K562 (cell line): ENCODE data around the gene CEP20. TPM values are rescaled to one million over a fixed set of nuclear protein-coding genes. Genes with fewer than 3 reads are reported as not detected.

Experiments used
- ARID2 ChIP-seq: fragments of 450-650 bp; IDR thresholded peaks from 2 replicates; pipeline ENCODE4 v1.6.1; 2017; ENCODE audit warnings: antibody characterized with exemption, mild to moderate bottlenecking
- BRCA1 ChIP-seq, 2 experiments: fragments of 450-650 bp in 1 of 2; sonication (generic) in 1 of 2; formaldehyde crosslinking in 1 of 2; IDR thresholded peaks; 2 replicates each; pipeline versions ENCODE4 v1.5.0 to v1.6.1; 2017 to 2020; ENCODE audit warnings: mild to moderate bottlenecking in 1 of 2, missing genetic modification reagents in 1 of 2
- C11orf30 ChIP-seq: fragments of 450-650 bp; IDR thresholded peaks from 2 replicates; pipeline ENCODE4 v1.6.1; 2016; ENCODE audit warnings: low read depth, mild to moderate bottlenecking
- CREB3L1 ChIP-seq: fragments of 450-650 bp; IDR thresholded peaks from 2 replicates; pipeline ENCODE4 v1.6.1; 2014; ENCODE audit warnings: low read depth, mild to moderate bottlenecking, moderate library complexity, borderline replicate concordance
- HDGF ChIP-seq: fragments of 450-650 bp; IDR thresholded peaks from 2 replicates; pipeline ENCODE4 v1.6.1; 2016
- MCM5 ChIP-seq: fragments of 450-650 bp; IDR thresholded peaks from 2 replicates; pipeline ENCODE4 v1.6.1; 2016; ENCODE audit warnings: low read depth
- MTA2 ChIP-seq: fragments of 450-650 bp; IDR thresholded peaks from 2 replicates; pipeline ENCODE4 v1.6.1; 2016; ENCODE audit warnings: low read depth
- POLR2A ChIP-seq: fragments of 450-650 bp; conservative IDR thresholded peaks from 2 replicates; pipeline ENCODE4 v1.6.1; 2016
- POLR3G ChIP-seq: IDR thresholded peaks from 2 replicates; pipeline ENCODE4 v1.6.1; 2011; ENCODE audit not compliant: insufficient read length, insufficient replicate concordance; ENCODE audit errors: extremely low read depth
- PTRF ChIP-seq: fragments of 450-650 bp; IDR thresholded peaks from 2 replicates; pipeline ENCODE4 v1.6.1; 2016; ENCODE audit warnings: mild to moderate bottlenecking, missing genetic modification characterization, missing compliant biosample characterization
- SNIP1 ChIP-seq: fragments of 450-650 bp; IDR thresholded peaks from 2 replicates; pipeline ENCODE4 v1.7.1; 2017; ENCODE audit warnings: low read depth, mild to moderate bottlenecking
- SRSF7 ChIP-seq: fragments of 200-400 bp; formaldehyde crosslinking; optimal IDR thresholded peaks from 2 replicates; pipeline ENCODE3; 2017; ENCODE audit warnings: mild to moderate bottlenecking, low read depth, low read length
- TRIM28 ChIP-seq: fragments of 450-650 bp; IDR thresholded peaks from 2 replicates; pipeline ENCODE4 v1.6.1; 2017
- U2AF1 ChIP-seq: fragments of 200-400 bp; formaldehyde crosslinking; optimal IDR thresholded peaks from 2 replicates; pipeline ENCODE3; 2017; ENCODE audit warnings: mild to moderate bottlenecking, low read depth, low read length, moderate library complexity
- ZHX1 ChIP-seq: fragments of 150-350 bp; conservative IDR thresholded peaks from 2 replicates; pipeline ENCODE4 v1.6.1; 2014; ENCODE audit warnings: low read length
- ZNF175 ChIP-seq: fragments of 200-800 bp; sonication (Bioruptor generic); IDR thresholded peaks from 2 replicates; pipeline ENCODE4 v1.6.1; 2016; ENCODE audit warnings: low read depth, mild to moderate bottlenecking, missing genetic modification characterization, missing compliant biosample characterization
- ZNF282 ChIP-seq: sonication (generic); formaldehyde crosslinking; IDR thresholded peaks from 2 replicates; pipeline ENCODE4 v1.8.1; 2023; ENCODE audit warnings: missing genetic modification reagents
- ZNF445 ChIP-seq: fragments of 250-450 bp; sonication (Bioruptor Pico); IDR thresholded peaks from 2 replicates; pipeline ENCODE4 v1.4.0; 2020; ENCODE audit warnings: low read depth, mild to moderate bottlenecking, moderate library complexity
- polyA plus RNA-seq, 8 experiments: library from polyadenylated mRNA; depleted of rRNA in 4 of 8; stranded (reverse) in 5 of 8; unstranded in 3 of 8; fragments of >200 nt; fragmentation: Nextera tagmentation in 2 of 8; fragmentation: Illumina TruSeq in 1 of 8; extraction: Ambion mirVana in 2 of 8; extraction: Trizol in 1 of 8; gene quantifications; 2 replicates each; pipeline versions ENCODE4 v1.2.1 to v1.2.3, GENCODE V29; 2011 to 2014; ENCODE audit warnings: inconsistent platforms in 1 of 8, missing spikeins in 1 of 8
- total RNA-seq, 7 experiments: library from RNA; depleted of rRNA in 6 of 7; stranded (reverse); fragments of >200 nt in 6 of 7; fragmentation: Illumina TruSeq in 2 of 7; extraction: Trizol in 2 of 7; gene quantifications; 2 replicates each; pipeline versions ENCODE4 v1.2.1 to v1.2.3, GENCODE V29; 2011 to 2021; ENCODE audit warnings: low replicate concordance in 1 of 7
- TF ChIP-seq, protein P1 (sequence below): fragments of 450-650 bp; IDR thresholded peaks from 2 replicates; pipeline ENCODE4 v1.6.1; 2017; ENCODE audit warnings: mild to moderate bottlenecking, moderate library complexity
- TF ChIP-seq, protein P2 (sequence below): fragments of 250-450 bp; sonication (Bioruptor Pico); IDR thresholded peaks from 2 replicates; pipeline ENCODE4 v1.8.0; 2022; ENCODE audit warnings: moderate library complexity, mild to moderate bottlenecking, inconsistent platforms
- TF ChIP-seq, protein P3 (sequence below): fragments of 250-450 bp; sonication (Bioruptor Pico); IDR thresholded peaks from 2 replicates; pipeline ENCODE4 v1.5.0; 2021
- TF ChIP-seq, protein P4 (sequence below): fragments of 450-650 bp; conservative IDR thresholded peaks from 2 replicates; pipeline ENCODE4 v1.6.1; 2016; ENCODE audit warnings: missing genetic modification characterization, low read depth, mild to moderate bottlenecking, missing compliant biosample characterization, moderate library complexity

CEP20 gene
- total and polyA plus RNA-seq, 9 of the 15 experiments (the other 6 are each of a cell fraction or from before 2014, with no cell fraction given), result 41.3 to 150 (median 104) TPM

DNA sequence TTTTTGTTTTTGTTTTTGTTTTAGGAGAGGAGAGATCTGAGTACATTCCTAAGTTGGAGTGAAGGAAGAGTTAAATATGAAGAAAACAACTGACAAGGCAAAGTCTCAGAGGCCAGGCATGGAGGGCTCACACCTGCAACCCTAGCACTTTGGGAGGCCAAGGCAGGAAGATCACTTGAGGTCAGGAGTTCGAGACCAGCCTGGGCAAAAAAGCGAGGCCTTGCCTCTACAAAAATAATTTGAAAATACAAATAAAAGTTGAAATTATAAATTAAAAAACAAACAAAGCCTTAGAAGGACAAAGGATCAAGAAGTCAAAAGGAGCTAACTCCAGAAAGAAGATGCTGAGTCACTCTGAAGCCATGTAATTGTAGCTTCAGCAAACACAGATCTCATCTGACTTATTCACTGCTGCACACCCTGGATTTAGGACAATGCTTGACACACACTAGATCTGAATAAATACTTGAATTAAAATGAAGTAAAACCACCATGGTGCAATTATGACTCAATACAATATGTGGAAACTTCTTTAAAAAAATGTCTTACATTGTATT is 9.1 kb downstream of the CEP20 start (continued):
- TF ChIP-seq CREB3L1 (no peak), SRSF7 (no peak), POLR2A (no peak), TRIM28 (no peak), C11orf30 (peak; percentile 97), ZNF445 (CRISPR knock-in tag) (no peak), ARID2 (no peak), MCM5 (no peak), ZNF282 (CRISPR knock-in tag) (no peak), MTA2 (no peak), ZHX1 (no peak), HDGF (0 out of 2 replicates have a peak, but pooled peaks have one; percentile 50), U2AF1 (no peak), SNIP1 (no peak), PTRF (no peak), BRCA1 (IDR thresholded peaks at IDR 0.05) (no peak), BRCA1 (CRISPR knock-in tag; IDR thresholded peaks at IDR 0.05) (no peak), ZNF175 (CRISPR knock-in tag) (no peak), POLR3G (no peak)
- TF ChIP-seq, protein P1, sequence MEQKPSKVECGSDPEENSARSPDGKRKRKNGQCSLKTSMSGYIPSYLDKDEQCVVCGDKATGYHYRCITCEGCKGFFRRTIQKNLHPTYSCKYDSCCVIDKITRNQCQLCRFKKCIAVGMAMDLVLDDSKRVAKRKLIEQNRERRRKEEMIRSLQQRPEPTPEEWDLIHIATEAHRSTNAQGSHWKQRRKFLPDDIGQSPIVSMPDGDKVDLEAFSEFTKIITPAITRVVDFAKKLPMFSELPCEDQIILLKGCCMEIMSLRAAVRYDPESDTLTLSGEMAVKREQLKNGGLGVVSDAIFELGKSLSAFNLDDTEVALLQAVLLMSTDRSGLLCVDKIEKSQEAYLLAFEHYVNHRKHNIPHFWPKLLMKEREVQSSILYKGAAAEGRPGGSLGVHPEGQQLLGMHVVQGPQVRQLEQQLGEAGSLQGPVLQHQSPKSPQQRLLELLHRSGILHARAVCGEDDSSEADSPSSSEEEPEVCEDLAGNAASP, result no peak
- TF ChIP-seq, protein P2, sequence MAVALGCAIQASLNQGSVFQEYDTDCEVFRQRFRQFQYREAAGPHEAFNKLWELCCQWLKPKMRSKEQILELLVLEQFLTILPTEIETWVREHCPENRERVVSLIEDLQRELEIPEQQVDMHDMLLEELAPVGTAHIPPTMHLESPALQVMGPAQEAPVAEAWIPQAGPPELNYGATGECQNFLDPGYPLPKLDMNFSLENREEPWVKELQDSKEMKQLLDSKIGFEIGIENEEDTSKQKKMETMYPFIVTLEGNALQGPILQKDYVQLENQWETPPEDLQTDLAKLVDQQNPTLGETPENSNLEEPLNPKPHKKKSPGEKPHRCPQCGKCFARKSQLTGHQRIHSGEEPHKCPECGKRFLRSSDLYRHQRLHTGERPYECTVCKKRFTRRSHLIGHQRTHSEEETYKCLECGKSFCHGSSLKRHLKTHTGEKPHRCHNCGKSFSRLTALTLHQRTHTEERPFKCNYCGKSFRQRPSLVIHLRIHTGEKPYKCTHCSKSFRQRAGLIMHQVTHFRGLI (CRISPR knock-in tag), result no peak
- TF ChIP-seq, protein P3, sequence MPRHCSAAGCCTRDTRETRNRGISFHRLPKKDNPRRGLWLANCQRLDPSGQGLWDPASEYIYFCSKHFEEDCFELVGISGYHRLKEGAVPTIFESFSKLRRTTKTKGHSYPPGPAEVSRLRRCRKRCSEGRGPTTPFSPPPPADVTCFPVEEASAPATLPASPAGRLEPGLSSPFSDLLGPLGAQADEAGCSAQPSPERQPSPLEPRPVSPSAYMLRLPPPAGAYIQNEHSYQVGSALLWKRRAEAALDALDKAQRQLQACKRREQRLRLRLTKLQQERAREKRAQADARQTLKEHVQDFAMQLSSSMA, result no peak
- TF ChIP-seq, protein P4, sequence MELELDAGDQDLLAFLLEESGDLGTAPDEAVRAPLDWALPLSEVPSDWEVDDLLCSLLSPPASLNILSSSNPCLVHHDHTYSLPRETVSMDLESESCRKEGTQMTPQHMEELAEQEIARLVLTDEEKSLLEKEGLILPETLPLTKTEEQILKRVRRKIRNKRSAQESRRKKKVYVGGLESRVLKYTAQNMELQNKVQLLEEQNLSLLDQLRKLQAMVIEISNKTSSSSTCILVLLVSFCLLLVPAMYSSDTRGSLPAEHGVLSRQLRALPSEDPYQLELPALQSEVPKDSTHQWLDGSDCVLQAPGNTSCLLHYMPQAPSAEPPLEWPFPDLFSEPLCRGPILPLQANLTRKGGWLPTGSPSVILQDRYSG (tag), result no peak
